Stimulated activated CD8-positive, alpha-beta memory T cell treated with anti-CD3 and anti-CD28 coated beads, Interleukin-15, amount 100 ng/mL, for 24 hours (primary cell): ENCODE data around the gene HOXA1.

Experiments used
- DNase-seq: peaks from one replicate; pipeline ENCODE4 v3.0.0-alpha.2; 2020; ENCODE audit warnings: low read depth

The HOXA1 gene

GRCh38 chr7:27105301-27106031, 9.7 kb upstream of the HOXA1 start:
- DNase-seq: no peak

- DNase-seq: no peak
Observed at GRCh38 chr7:27104341-27105058, 8.7 kb upstream of the HOXA1 start.

- DNase-seq: no peak
Observed at GRCh38 chr7:27103489-27104226, 7.9 kb upstream of the HOXA1 start.

GRCh38 chr7:27102581-27103442, 7.0 kb upstream of the HOXA1 start, which contains the start of gene HOXA2:
HOXA2 (minus strand) TSS chr7:27102683; CDS start chr7:27102500, 183 bp downstream.
- DNase-seq: no peak

- no peak for DNase-seq
Observed at GRCh38 chr7:27101957-27102580, 6.3 kb upstream of the HOXA1 start.

GRCh38 chr7:27101171-27101956, 5.6 kb upstream of the HOXA1 start:
- DNase-seq: no peak

GRCh38 chr7:27100694-27101170, 4.9 kb upstream of the HOXA1 start:
- no peak for DNase-seq

GRCh38 chr7:27099453-27100370, 3.9 kb upstream of the HOXA1 start:
- DNase-seq: no peak

GRCh38 chr7:27098578-27099451, 3.0 kb upstream of the HOXA1 start:
- DNase-seq: no peak

- no peak for DNase-seq
Observed at GRCh38 chr7:27097686-27098577, 2.1 kb upstream of the HOXA1 start.

GRCh38 chr7:27096768-27097514, 1.1 kb upstream of the HOXA1 start:
- no peak for DNase-seq

- no peak for DNase-seq
Observed at GRCh38 chr7:27095050-27095896, 527 bp downstream of the HOXA1 start.

GRCh38 chr7:27094304-27095049, 1.3 kb downstream of the HOXA1 start:
- no peak for DNase-seq

GRCh38 chr7:27093184-27093895, 2.5 kb downstream of the HOXA1 start:
- DNase-seq: no peak
